Measurements from ENCODE around the gene TBC1D22B. TPM values are rescaled to one million over a fixed set of nuclear protein-coding genes. Genes with fewer than 3 reads are reported as not detected.
"Not testable (repeated sequence)": the region's sequence is repeated elsewhere in the genome, so short reads cannot be mapped to it uniquely, and the experiment has no call there.

Gene TBC1D22B
- total RNA-seq, 4 donors from 2014 or later: 7.3 to 10.2 (median 8.6) TPM

GRCh38 chr6:37288247-37288646, 30.7 kb downstream of the TBC1D22B start:
- no peak for TF ChIP-seq EP300 (IDR thresholded peaks at IDR 0.05)
- H3K36me3 ChIP-seq: peaks cover 23 to 79% (median 63%) of the 10 kb centered on the region in 4 donors

DNA sequence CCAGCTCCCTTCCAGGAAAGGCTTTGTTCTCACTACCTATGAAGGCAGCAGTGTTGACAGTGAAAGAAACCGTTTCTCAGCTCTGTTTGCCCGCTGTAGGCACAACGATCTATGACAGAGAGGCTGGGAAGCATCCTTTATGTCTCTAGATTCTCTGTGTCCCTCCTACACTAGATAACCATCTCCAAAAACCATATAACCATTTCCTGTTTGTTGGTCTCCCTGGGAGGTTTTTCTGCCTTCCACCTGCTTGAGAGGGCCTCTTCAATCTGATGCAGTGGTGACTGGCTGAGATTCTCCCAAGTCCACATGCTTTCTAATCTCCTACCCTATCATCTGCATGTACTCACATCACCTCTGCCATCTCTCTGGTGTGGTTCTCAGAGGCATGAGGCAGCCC, 32.4 kb downstream of the TBC1D22B start:
- WGBS: 91% methylated on average over 3 of the region's 3 CpGs
- peaks cover under 1 to 7% (median 1%) of the 10 kb centered on the region in 4 donors for H3K4me1 ChIP-seq
- no peak overlapping the region for H3K4me3 ChIP-seq
- no peak for DNase-seq (ENCODE audit: extremely low spot score)
- TF ChIP-seq POLR2AphosphoS5 (IDR thresholded peaks at IDR 0.05) (no peak), CTCF (IDR thresholded peaks at IDR 0.05) (no peak), EP300 (IDR thresholded peaks at IDR 0.05) (no peak), POLR2A (IDR thresholded peaks at IDR 0.05; ENCODE audit: low read depth) (no peak)
- H3K9me3 ChIP-seq: no peaks in the 10 kb centered on the region
- intact Hi-C loops (cut with DNase I): no loop called here
- H3K27me3 ChIP-seq: no peaks in the 10 kb centered on the region
- H3K27ac ChIP-seq (replicated peaks in 1 of 4): no peak overlapping the region
- peaks cover 31 to 88% (median 68%) of the 10 kb centered on the region in 4 donors for H3K36me3 ChIP-seq

More at GRCh38 chr6:37288247-37288646, 30.7 kb downstream of the TBC1D22B start:
- H3K27me3 ChIP-seq: no peaks in the 10 kb centered on the region
- DNase-seq (ENCODE audit: extremely low spot score): no peak
- intact Hi-C loops (cut with DNase I): no loop called here
- H3K27ac ChIP-seq (replicated peaks in 1 of 4): no peak overlapping the region
- WGBS: 100% methylated on average over 2 of the region's 2 CpGs
- H3K4me3 ChIP-seq: no peak overlapping the region
- no peaks in the 10 kb centered on the region for H3K9me3 ChIP-seq
- peaks cover 14 to 23% (median 18%) of the 10 kb centered on the region in 4 donors for H3K4me1 ChIP-seq

GRCh38 chr6:37293426-37293825, 35.9 kb downstream of the TBC1D22B start:
- H3K4me1 ChIP-seq: no peaks in the 10 kb centered on the region
- TF ChIP-seq EP300 (IDR thresholded peaks at IDR 0.05): no peak
- TF ChIP-seq CTCF (IDR thresholded peaks at IDR 0.05): no peak
- no peak for TF ChIP-seq POLR2AphosphoS5 (IDR thresholded peaks at IDR 0.05)
- no peak for TF ChIP-seq POLR2A (IDR thresholded peaks at IDR 0.05; ENCODE audit: low read depth)
- DNase-seq (ENCODE audit: extremely low spot score): no peak
- no peaks in the 10 kb centered on the region for H3K9me3 ChIP-seq
- H3K27me3 ChIP-seq: no peaks in the 10 kb centered on the region
- intact Hi-C loops (cut with DNase I): no loop called here
- peaks cover 31 to 78% (median 66%) of the 10 kb centered on the region in 4 donors for H3K36me3 ChIP-seq
- H3K27ac ChIP-seq (replicated peaks in 1 of 4): no peak overlapping the region
- H3K4me3 ChIP-seq: no peak overlapping the region

DNA sequence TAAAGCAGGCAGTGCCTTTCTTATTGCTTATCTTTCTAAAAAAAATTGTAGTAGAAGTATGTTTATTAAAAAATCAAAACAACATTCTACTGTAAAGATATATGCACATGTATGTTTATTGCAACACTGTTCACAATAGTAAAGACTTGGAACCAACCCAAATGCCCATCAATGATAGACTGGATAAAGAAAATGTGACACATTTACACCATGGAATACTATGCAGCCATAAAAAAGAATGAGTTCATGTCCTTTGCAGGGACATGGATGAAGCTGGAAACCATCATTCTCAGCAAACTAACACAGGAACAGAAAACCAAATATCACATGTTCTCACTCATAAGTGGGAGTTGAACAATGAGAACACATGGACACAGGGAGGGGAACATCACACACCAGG, 40.1 kb downstream of the TBC1D22B start:
- H3K4me3 ChIP-seq; intact Hi-C loops (cut with DNase I); H3K9me3 ChIP-seq; H3K27me3 ChIP-seq; H3K27ac ChIP-seq (replicated peaks in 1 of 4); DNase-seq (ENCODE audit: extremely low spot score); H3K4me1 ChIP-seq: not testable (repeated sequence)
- peaks cover 22 to 76% (median 62%) of the 10 kb centered on the region in 4 donors for H3K36me3 ChIP-seq

GRCh38 chr6:37298958-37299357, 41.4 kb downstream of the TBC1D22B start:
- Histone ChIP-seq H3K27ac (replicated peaks in 1 of 4) (no peak overlapping the region), H3K4me1 (no peaks in the 10 kb centered on the region), H3K9me3 (no peaks in the 10 kb centered on the region), H3K36me3 (peaks cover 23 to 80% (median 62%) of the 10 kb centered on the region in 4 donors), H3K27me3 (no peaks in the 10 kb centered on the region), H3K4me3 (no peak overlapping the region)
- intact Hi-C loops (cut with DNase I): no loop called here
- DNase-seq (ENCODE audit: extremely low spot score): no peak
- TF ChIP-seq POLR2AphosphoS5 (IDR thresholded peaks at IDR 0.05): no peak
- no peak for TF ChIP-seq POLR2A (IDR thresholded peaks at IDR 0.05; ENCODE audit: low read depth)
- TF ChIP-seq CTCF (IDR thresholded peaks at IDR 0.05): no peak
- TF ChIP-seq EP300 (IDR thresholded peaks at IDR 0.05): no peak

DNA sequence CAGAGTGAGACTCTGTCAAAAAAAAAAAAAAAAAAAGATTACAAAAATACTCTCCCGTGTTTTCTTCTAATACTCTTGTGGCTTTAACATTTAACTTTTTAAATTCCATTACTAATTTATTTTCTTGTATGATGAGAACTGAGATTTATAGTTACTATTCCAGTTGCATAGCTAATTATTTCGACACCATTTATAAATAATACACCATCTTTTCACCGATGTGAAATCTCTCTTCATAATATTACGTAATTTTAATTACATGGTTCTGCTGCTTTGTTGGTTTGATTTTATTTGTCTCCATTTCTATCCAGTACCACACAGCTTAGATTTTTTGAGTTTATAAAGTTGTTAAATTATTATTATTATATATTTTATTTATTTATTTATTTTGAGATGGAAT, 42.4 kb downstream of the TBC1D22B start:
- WGBS: 89% methylated on average over 4 of the region's 4 CpGs
- H3K27me3 ChIP-seq: no peaks in the 10 kb centered on the region
- no peaks in the 10 kb centered on the region for H3K9me3 ChIP-seq
- TF ChIP-seq EP300 (IDR thresholded peaks at IDR 0.05): no peak
- TF ChIP-seq POLR2A (IDR thresholded peaks at IDR 0.05; ENCODE audit: low read depth): no peak
- no peak for TF ChIP-seq CTCF (IDR thresholded peaks at IDR 0.05)
- TF ChIP-seq POLR2AphosphoS5 (IDR thresholded peaks at IDR 0.05): no peak
- H3K4me3 ChIP-seq: no peak overlapping the region
- intact Hi-C loops (cut with DNase I): no loop called here
- DNase-seq (ENCODE audit: extremely low spot score): no peak
- H3K27ac ChIP-seq (replicated peaks in 1 of 4): no peak overlapping the region
- H3K36me3 ChIP-seq: peaks cover 17 to 71% (median 56%) of the 10 kb centered on the region in 4 donors
- H3K4me1 ChIP-seq: no peaks in the 10 kb centered on the region
